Lower leg skin (tissue), 4 donors: ENCODE data around the gene MAN2A2. TPM values are rescaled to one million over a fixed set of nuclear protein-coding genes. Genes with fewer than 3 reads are reported as not detected.

Experiments
- DNase-seq, 2 donors: peaks; one replicate each; pipeline ENCODE4 v3.0.0-alpha.2; 2019; ENCODE audit warnings: low spot score in 2 of 2
- H3K4me3 ChIP-seq: fragments of 200-600 bp; sonication (generic); 2 replicates; pipeline ENCODE4 v1.5.1; 2017; ENCODE audit warnings: mild to moderate bottlenecking, low read depth; ENCODE audit not compliant: poor library complexity, severe bottlenecking
- POLR2A ChIP-seq, 2 donors: fragments of 450-650 bp; IDR thresholded peaks; one replicate each; pipeline ENCODE4 v1.6.1; 2016 to 2017; ENCODE audit warnings: antibody characterized with exemption in 2 of 2, mild to moderate bottlenecking in 1 of 2, moderate library complexity in 1 of 2
- WGBS, 2 donors: methylation state at CpG; one replicate each; pipeline ENCODE4 v1.1.5; 2018; 5-methylcytosine and 5-hydroxymethylcytosine counted together
- intact Hi-C: fragments of 100-400 bp; cut with DNase I; formaldehyde crosslinking; loops from one replicate; pipeline ENCODE4 v1.15.0; 2023; ENCODE audit warnings: low total_unique reads
- total RNA-seq, 4 donors: library from RNA; depleted of rRNA; stranded (reverse); fragments of >200 nt; gene quantifications; one replicate each; pipeline ENCODE4 v1.1.0, GENCODE V29; 2016
- TF ChIP-seq, protein P1 (sequence below), 3 donors: fragments of 450-650 bp; IDR thresholded peaks; one replicate each; pipeline ENCODE4 v1.5.1; 2016; ENCODE audit warnings: antibody characterized with exemption in 3 of 3, mild to moderate bottlenecking in 3 of 3, moderate library complexity in 2 of 3

Gene MAN2A2
- total RNA-seq, 4 donors from 2014 or later = 21.8 to 43.5 (median 27.4) TPM

DNA sequence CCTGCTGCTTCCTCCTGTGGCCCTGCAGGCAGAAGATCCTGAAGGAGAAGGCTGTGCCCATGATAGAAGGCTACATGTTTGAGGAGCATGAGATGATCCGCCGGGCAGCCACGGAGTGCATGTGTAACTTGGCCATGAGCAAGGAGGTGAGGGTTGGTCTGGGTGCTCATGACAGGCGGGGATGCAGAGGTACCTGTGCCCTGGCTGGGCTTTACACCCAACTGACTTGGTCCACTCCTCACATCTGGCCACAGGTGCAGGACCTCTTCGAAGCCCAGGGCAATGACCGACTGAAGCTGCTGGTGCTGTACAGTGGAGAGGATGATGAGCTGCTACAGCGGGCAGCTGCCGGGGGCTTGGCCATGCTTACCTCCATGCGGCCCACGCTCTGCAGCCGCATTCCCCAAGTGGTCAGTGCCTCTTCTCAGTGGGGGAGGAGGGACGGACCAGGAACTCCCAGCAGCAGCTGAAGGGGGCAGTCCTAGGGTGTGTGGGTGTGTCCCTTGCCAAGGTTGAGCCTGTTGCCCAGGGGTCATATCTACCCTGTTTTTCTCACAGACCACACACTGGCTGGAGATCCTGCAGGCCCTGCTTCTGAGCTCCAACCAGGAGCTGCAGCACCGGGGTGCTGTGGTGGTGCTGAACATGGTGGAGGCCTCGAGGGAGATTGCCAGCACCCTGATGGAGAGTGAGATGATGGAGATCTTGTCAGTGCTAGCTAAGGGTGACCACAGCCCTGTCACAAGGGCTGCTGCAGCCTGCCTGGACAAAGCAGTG is 50.0 kb downstream of the MAN2A2 start:
- WGBS, 2 donors = 94% methylated on average over 14 of the region's 14 CpGs
- no peak for DNase-seq
- intact Hi-C loops = loop anchor here (10.0 kb wide), 1 partner anchor 322 kb away; no protein-coding TSS in a partner anchor
- H3K4me3 ChIP-seq = no peak overlapping the region
- TF ChIP-seq POLR2A (IDR thresholded peaks at IDR 0.05) = no peak
- TF ChIP-seq, protein P1, sequence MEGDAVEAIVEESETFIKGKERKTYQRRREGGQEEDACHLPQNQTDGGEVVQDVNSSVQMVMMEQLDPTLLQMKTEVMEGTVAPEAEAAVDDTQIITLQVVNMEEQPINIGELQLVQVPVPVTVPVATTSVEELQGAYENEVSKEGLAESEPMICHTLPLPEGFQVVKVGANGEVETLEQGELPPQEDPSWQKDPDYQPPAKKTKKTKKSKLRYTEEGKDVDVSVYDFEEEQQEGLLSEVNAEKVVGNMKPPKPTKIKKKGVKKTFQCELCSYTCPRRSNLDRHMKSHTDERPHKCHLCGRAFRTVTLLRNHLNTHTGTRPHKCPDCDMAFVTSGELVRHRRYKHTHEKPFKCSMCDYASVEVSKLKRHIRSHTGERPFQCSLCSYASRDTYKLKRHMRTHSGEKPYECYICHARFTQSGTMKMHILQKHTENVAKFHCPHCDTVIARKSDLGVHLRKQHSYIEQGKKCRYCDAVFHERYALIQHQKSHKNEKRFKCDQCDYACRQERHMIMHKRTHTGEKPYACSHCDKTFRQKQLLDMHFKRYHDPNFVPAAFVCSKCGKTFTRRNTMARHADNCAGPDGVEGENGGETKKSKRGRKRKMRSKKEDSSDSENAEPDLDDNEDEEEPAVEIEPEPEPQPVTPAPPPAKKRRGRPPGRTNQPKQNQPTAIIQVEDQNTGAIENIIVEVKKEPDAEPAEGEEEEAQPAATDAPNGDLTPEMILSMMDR (IDR thresholded peaks at IDR 0.05) = no peak

DNA sequence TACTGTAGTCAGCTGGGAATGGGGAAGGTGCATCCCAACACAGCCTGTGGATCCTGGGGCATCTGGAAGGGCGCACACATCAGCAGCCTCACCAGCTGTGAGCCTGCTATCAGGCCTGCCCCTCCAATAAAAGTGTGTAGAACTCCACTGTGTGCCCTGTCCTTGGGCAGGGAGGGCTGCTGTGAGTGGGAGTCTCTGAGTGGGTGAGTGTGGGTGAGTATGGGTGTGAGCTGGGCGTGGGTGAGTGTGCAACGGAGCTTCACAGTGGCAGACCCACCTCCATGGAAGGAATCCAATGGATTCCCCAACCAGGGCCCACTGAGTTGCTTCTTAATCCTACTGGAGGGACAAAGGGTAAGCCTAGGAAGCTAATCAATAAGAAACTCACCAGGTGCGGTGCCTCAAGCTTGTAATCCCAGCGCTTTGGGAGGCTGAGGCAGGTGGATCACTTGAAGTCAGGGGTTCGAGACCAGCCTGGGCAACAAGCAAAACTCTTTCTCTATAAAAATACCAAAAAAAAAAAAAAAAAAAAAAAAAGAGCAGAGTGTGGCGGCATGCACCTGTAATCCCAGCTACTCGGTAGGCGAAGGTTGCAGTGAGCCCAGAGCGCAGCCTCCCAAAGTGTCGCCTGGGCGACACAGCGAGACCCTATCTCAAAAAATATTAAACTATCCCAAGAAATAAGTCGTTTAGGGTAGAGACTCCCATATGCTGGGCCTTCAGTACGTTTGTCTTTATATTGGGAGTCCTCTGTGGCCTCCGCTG is 51.0 kb downstream of the MAN2A2 start:
- no peak for TF ChIP-seq POLR2A (IDR thresholded peaks at IDR 0.05)
- TF ChIP-seq, protein P1 (IDR thresholded peaks at IDR 0.05) = no peak
- intact Hi-C loops = loop anchor here (10.0 kb wide), 1 partner anchor 321 kb away; no protein-coding TSS in a partner anchor
- H3K4me3 ChIP-seq = no peak overlapping the region
- DNase-seq = no peak
- WGBS, 2 donors = 65% methylated on average over 16 of the region's 16 CpGs

DNA sequence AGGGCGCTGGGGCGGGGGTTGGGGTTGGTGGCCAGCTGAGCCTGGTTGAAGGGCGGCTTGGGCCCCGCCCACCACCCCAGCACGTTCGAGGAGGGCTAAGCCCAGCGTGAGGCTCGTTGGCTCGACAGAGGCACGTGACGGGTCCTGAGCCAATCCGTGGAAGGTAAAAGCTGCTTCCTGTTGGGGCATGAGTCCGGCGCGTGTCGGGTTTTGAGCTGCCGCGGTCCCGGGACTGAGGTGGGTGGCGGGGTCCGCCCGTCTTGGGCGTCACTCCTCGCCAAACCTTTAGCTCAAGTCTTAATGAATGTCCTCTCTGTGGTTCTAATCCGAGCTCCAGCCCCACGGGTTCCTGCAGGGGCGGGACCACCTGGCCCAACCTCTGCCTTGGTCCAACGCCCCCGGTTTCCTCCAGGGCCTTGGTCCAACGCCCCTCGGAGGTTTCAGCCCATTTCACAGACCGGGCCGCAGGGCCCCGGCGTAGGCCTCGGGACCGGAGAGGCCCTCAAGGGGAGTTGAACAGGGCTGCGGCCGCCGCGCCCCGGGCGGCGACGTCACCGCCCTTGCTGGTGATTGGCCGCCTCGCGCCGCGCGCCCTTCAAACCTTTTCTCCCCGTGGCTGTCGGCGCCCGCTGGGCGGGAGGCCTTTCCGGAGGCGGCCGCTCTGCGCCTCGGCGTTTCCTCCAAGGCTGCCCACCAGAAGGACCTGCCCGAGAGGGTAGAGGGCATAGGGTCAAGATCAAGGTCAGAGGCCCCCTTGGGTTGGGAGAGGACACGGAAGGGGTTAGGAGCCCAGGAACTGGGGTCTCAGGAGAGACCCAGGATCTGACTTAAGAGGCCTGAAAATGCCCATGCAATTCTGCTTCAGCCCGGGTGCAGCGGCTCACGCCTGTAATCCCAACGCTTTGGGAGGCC is 51.9 kb downstream of the MAN2A2 start, which contains the start of gene RCCD1:
Gene RCCD1 (plus strand): TSS at position 173 of the 912 bp plus-strand sequence. CDS start 1,851 bp downstream, outside the sequence.
- DNase-seq = peak; percentile 96 to 99
- TF ChIP-seq, protein P1 (IDR thresholded peaks at IDR 0.05) = no peak
- peak in 1 of 2 donors; percentile 28 for TF ChIP-seq POLR2A (IDR thresholded peaks at IDR 0.05)
- H3K4me3 ChIP-seq = peak within 1 kb of the TSS; percentile 78
- WGBS, 2 donors = 1 to 7% methylated on average over 25 to 34 of the region's 69 CpGs
- intact Hi-C loops = loop anchor here (5.0 to 10.0 kb wide), 3 partner anchors 37 to 320 kb away; partner anchors contain the start of gene PRC1

DNA sequence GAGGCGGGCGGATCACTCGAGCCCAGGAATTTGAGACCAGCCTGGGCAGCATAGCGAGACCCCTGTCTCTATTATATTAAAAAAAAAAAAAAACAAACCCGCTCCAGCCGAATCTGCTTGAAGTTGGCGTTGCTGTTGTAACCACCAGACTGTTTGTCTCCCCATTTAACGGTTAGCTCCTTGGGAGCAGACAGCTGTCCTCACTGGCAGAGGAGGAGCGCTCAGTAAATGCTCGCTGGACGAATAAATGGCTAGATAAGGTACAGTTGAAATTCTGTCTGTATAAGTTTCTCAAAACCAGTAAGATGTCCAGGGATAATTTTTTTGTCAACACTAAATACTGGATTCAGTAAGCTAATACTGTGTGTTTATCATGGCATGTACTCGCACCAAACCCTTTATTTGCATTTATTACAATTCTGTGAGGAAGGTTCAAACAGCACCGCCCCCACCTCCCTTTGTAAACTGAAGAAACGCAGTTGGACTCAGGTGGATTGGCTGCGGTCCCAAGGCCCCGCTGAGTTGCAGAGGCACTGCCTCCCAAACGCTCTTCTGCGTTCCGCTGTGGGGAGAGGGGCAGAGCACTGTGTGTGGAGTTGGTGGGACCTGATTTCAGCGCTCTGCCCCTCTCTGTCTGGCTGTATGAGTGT is 52.6 kb downstream of the MAN2A2 start:
- DNase-seq = no peak
- H3K4me3 ChIP-seq = no peak overlapping the region
- TF ChIP-seq POLR2A (IDR thresholded peaks at IDR 0.05) = no peak
- TF ChIP-seq, protein P1 (IDR thresholded peaks at IDR 0.05) = no peak
- WGBS, 2 donors = 56 to 62% methylated on average over 20 of the region's 20 CpGs
- intact Hi-C loops = loop anchor here (5.0 to 10.0 kb wide), 3 partner anchors 37 to 319 kb away; partner anchors contain the start of gene PRC1
